NCI-H524 (cell line): Measurements from ENCODE around the gene PARP8.

ENCODE experiments used
- DNase-seq, 2 experiments: peaks; one replicate each; lab custom pipeline; 2025; lab: John Stamatoyannopoulos, UW

Gene PARP8

GRCh38 chr5:50726475-50727148 is 60.2 kb downstream of the PARP8 start:
- no peak for DNase-seq

- no peak for DNase-seq
Observed at GRCh38 chr5:50727149-50727496, 60.7 kb downstream of the PARP8 start.

GRCh38 chr5:50727845-50728244 is 61.4 kb downstream of the PARP8 start:
- DNase-seq: no peak

GRCh38 chr5:50730336-50730735 is 63.9 kb downstream of the PARP8 start:
- no peak for DNase-seq

GRCh38 chr5:50730841-50731240 is 64.4 kb downstream of the PARP8 start:
- no peak for DNase-seq

GRCh38 chr5:50733741-50734140 is 67.3 kb downstream of the PARP8 start:
- no peak for DNase-seq

- DNase-seq: no peak
Observed at GRCh38 chr5:50738864-50739263, 72.4 kb downstream of the PARP8 start.

- DNase-seq: no peak
Observed at GRCh38 chr5:50740832-50741231, 74.4 kb downstream of the PARP8 start.

- DNase-seq: no peak
Observed at GRCh38 chr5:50744776-50745175, 78.3 kb downstream of the PARP8 start.

GRCh38 chr5:50745221-50745910 is 78.9 kb downstream of the PARP8 start:
- DNase-seq: peak in 1 of 2 experiments; percentile 62

- no peak for DNase-seq
Observed at GRCh38 chr5:50749181-50749580, 82.7 kb downstream of the PARP8 start.

- DNase-seq: no peak
Observed at GRCh38 chr5:50749873-50750272, 83.4 kb downstream of the PARP8 start.

GRCh38 chr5:50751064-50751657 is 84.7 kb downstream of the PARP8 start:
- DNase-seq: peak; percentile 5 to 79

- DNase-seq: no peak
Observed at GRCh38 chr5:50752800-50753199, 86.4 kb downstream of the PARP8 start.

- no peak for DNase-seq
Observed at GRCh38 chr5:50759526-50760270, 93.3 kb downstream of the PARP8 start.

GRCh38 chr5:50763351-50763750 is 96.9 kb downstream of the PARP8 start:
- peak; percentile 66 to 87 for DNase-seq

- DNase-seq: peak; percentile 73 to 75
Observed at GRCh38 chr5:50763846-50764245, 97.4 kb downstream of the PARP8 start.

- no peak for DNase-seq
Observed at GRCh38 chr5:50766042-50766441, 99.6 kb downstream of the PARP8 start.

- DNase-seq: no peak
Observed at GRCh38 chr5:50766462-50766861, 100.0 kb downstream of the PARP8 start.

- no peak for DNase-seq
Observed at GRCh38 chr5:50766967-50767366, 100.5 kb downstream of the PARP8 start.

GRCh38 chr5:50767588-50767987 is 101.2 kb downstream of the PARP8 start:
- no peak for DNase-seq

- no peak for DNase-seq
Observed at GRCh38 chr5:50768634-50769033, 102.2 kb downstream of the PARP8 start.

- no peak for DNase-seq
Observed at GRCh38 chr5:50770441-50770840, 104.0 kb downstream of the PARP8 start.
